Natural killer cell (primary cell): ENCODE measurements around the gene KLK15. TPM values are rescaled to one million over a fixed set of nuclear protein-coding genes. Genes with fewer than 3 reads are reported as not detected.

Experiments
- ATAC-seq, 3 donors: fragments of 150-1000 bp in 2 of 3; fragments of 200-7000 bp in 1 of 3; cut with Tn5 transposase; 1 replicate in 1 of 3; 2 replicates in 2 of 3; pipeline ENCODE4 v1.10.0; 2021; ENCODE audit warnings: mild to moderate bottlenecking in 2 of 3, moderate library complexity in 2 of 3
- DNase-seq, 2 donors: peaks; one replicate each; pipeline versions ENCODE4 v3.0.0 to v3.0.0-alpha.2; 2013 to 2021; ENCODE audit warnings: mixed read lengths in 1 of 2
- H3K27ac ChIP-seq: one replicate; pipeline ENCODE4 v1.5.1; 2013; ENCODE audit warnings: mild to moderate bottlenecking, low read length
- H3K27me3 ChIP-seq: one replicate; pipeline ENCODE4 v1.6.1; 2013; ENCODE audit warnings: low read length; ENCODE audit not compliant: control insufficient read depth, insufficient read depth
- H3K36me3 ChIP-seq: one replicate; pipeline ENCODE4 v1.6.1; 2013; ENCODE audit warnings: low read length; ENCODE audit not compliant: control insufficient read depth, insufficient read depth
- H3K4me1 ChIP-seq: one replicate; pipeline ENCODE4 v1.6.1; 2013; ENCODE audit warnings: low read length; ENCODE audit not compliant: control insufficient read depth, insufficient read depth
- H3K4me3 ChIP-seq: one replicate; pipeline ENCODE4 v1.5.1; 2013; ENCODE audit warnings: low read length
- H3K9me3 ChIP-seq: one replicate; pipeline ENCODE4 v1.6.1; 2013; ENCODE audit warnings: low read length; ENCODE audit not compliant: control insufficient read depth, insufficient read depth
- H3K27ac Mint-ChIP-seq, 2 donors: one replicate each; pipeline ENCODE4 v1.8.0; 2022; ENCODE audit warnings: mild to moderate bottlenecking in 2 of 2, mixed read lengths in 2 of 2, moderate library complexity in 1 of 2
- H3K27me3 Mint-ChIP-seq, 2 donors: one replicate each; pipeline ENCODE4 v1.8.0; 2022; ENCODE audit warnings: low read depth in 2 of 2, mixed read lengths in 2 of 2
- H3K36me3 Mint-ChIP-seq: one replicate; pipeline ENCODE4 v1.8.0; 2022; ENCODE audit warnings: mixed read lengths
- H3K4me1 Mint-ChIP-seq, 2 donors: one replicate each; pipeline ENCODE4 v1.8.0; 2022; ENCODE audit warnings: mixed read lengths in 2 of 2
- H3K4me3 Mint-ChIP-seq: one replicate; pipeline ENCODE4 v1.8.0; 2022; ENCODE audit warnings: mild to moderate bottlenecking, moderate library complexity, mixed read lengths
- H3K9me3 Mint-ChIP-seq, 2 donors: one replicate each; pipeline ENCODE4 v1.8.0; 2022; ENCODE audit warnings: mixed read lengths in 2 of 2
- CTCF ChIP-seq: fragments of 200-600 bp; IDR thresholded peaks from one replicate; pipeline ENCODE4 v1.8.0; 2022; ENCODE audit warnings: antibody characterized with exemption
- whole genome bisulfite sequencing: methylation state at CpG from one replicate; pipeline ENCODE4 v1.1.7; 2013; ENCODE audit warnings: missing lambda C conversion rate; ENCODE audit not compliant: insufficient coverage; 5-methylcytosine and 5-hydroxymethylcytosine counted together
- intact Hi-C: fragments of 100-400 bp; cut with micrococcal nuclease; formaldehyde crosslinking; loops from one replicate; pipeline ENCODE4 v1.14.2; 2022
- total RNA-seq, 4 donors: library from RNA; stranded (reverse); fragments of 120-200 nt in 1 of 4; gene quantifications; one replicate each; pipeline versions ENCODE4 v1.2.3 to v1.2.4, GENCODE V29; 2013 to 2022

The KLK15 gene
- total RNA-seq, 3 donors from 2014 or later (not counting 1 experiment from before 2014, with no cell fraction given): not detected

GRCh38 chr19:50790922-50791467 lies 42.4 kb downstream of the KLK15 start:
- no peaks in the 10 kb centered on the region for H3K27me3 ChIP-seq
- 96% methylated on average over 6 of the region's 6 CpGs for WGBS
- Mint-ChIP-seq H3K27ac (no peak overlapping the region), H3K9me3 (no peaks in the 10 kb centered on the region), H3K4me3 (no peak overlapping the region), H3K4me1 (peaks cover 0 to 4% of the 10 kb centered on the region in 2 donors), H3K36me3 (no peaks in the 10 kb centered on the region), H3K27me3 (peaks cover 0 to 3% of the 10 kb centered on the region in 2 donors)
- ATAC-seq (no peak), DNase-seq (no peak)
- intact Hi-C loops: no loop called here
- no peaks in the 10 kb centered on the region for H3K9me3 ChIP-seq
- no peak overlapping the region for H3K4me3 ChIP-seq
- no peaks in the 10 kb centered on the region for H3K36me3 ChIP-seq
- TF ChIP-seq CTCF: no peak
- H3K27ac ChIP-seq: no peak overlapping the region
- H3K4me1 ChIP-seq: no peaks in the 10 kb centered on the region

DNA sequence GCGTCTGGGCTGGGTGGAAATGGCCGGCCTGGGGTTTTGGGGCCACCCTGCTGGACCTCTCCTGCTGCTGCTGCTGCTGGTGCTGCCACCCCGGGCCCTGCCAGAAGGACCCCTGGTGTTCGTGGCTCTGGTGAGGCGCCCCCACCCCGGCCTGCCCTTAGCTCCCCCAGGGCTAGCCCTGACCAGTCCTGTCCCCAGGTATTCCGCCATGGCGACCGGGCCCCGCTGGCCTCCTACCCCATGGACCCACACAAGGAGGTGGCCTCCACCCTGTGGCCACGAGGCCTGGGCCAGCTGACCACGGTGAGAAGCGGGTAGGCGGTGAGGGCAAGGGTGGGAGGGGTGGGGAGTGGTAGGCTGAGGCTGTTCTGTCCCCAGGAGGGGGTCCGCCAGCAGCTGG lies 43.0 kb downstream of the KLK15 start, which contains the start of gene ACP4:
ACP4 (plus strand) TSS at position 20 of the 400 bp plus-strand sequence; CDS start at position 20, 0 bp downstream.
- TF ChIP-seq CTCF: no peak
- Mint-ChIP-seq H3K4me3 (no peak within 1 kb of the TSS), H3K27ac (no peak within 1 kb of the TSS)

GRCh38 chr19:50785329-50785728 lies 48.0 kb downstream of the KLK15 start:
- Histone ChIP-seq H3K4me3 (no peak overlapping the region), H3K27me3 (peaks cover 4% of the 10 kb centered on the region), H3K9me3 (no peaks in the 10 kb centered on the region), H3K4me1 (peaks cover 7% of the 10 kb centered on the region), H3K36me3 (no peaks in the 10 kb centered on the region), H3K27ac (no peak overlapping the region)
- Mint-ChIP-seq H3K36me3 (no peaks in the 10 kb centered on the region), H3K9me3 (no peaks in the 10 kb centered on the region), H3K27me3 (peaks cover 0 to 11% of the 10 kb centered on the region in 2 donors), H3K27ac (no peak overlapping the region), H3K4me3 (no peak overlapping the region), H3K4me1 (peaks cover 7 to 8% of the 10 kb centered on the region in 2 donors)
- 91% methylated on average over 12 of the region's 12 CpGs for WGBS
- no peak for DNase-seq
- TF ChIP-seq CTCF: no peak
- ATAC-seq: no peak
- intact Hi-C loops: no loop called here

More for the DNA sequence above, 43.0 kb downstream of the KLK15 start, which contains the start of gene ACP4:
- Mint-ChIP-seq H3K27me3 (peaks cover 0 to 3% of the 10 kb centered on the region in 2 donors), H3K4me1 (peaks cover 0 to 4% of the 10 kb centered on the region in 2 donors), H3K36me3 (no peaks in the 10 kb centered on the region), H3K9me3 (no peaks in the 10 kb centered on the region)
- Histone ChIP-seq H3K9me3 (no peaks in the 10 kb centered on the region), H3K27me3 (no peaks in the 10 kb centered on the region), H3K4me3 (no peak within 1 kb of the TSS), H3K4me1 (no peaks in the 10 kb centered on the region), H3K27ac (no peak within 1 kb of the TSS), H3K36me3 (no peaks in the 10 kb centered on the region)
- ATAC-seq: no peak
- intact Hi-C loops: no loop called here
- 89% methylated on average over 15 of the region's 15 CpGs for WGBS
- DNase-seq: no peak

DNA sequence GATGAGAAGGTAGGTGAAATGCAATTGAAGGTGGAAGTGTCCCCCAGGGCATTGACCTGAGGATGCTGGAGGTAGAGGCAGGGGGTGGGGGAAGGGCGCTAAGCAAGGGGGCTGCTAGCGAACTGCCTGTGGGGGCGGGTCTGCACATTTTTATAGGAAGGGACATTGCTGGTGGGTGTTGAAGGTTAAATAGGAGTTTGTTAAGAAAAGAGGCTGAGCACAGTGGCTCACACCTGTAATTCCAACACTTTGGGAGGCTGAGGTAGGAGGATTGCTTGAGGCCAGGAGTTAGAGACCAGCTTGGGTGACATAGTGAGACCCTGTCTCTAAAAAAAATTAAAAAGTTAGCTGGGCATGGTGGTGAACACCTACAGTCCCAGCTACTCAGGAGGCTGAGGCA lies 48.7 kb downstream of the KLK15 start:
- H3K4me1 Mint-ChIP-seq: peaks cover 7 to 8% of the 10 kb centered on the region in 2 donors
- Histone ChIP-seq H3K27me3 (peaks cover 9% of the 10 kb centered on the region), H3K36me3 (no peaks in the 10 kb centered on the region), H3K4me3 (no peak overlapping the region), H3K4me1 (peaks cover 7% of the 10 kb centered on the region), H3K9me3 (no peaks in the 10 kb centered on the region), H3K27ac (no peak overlapping the region)
- H3K4me3 Mint-ChIP-seq: no peak overlapping the region
- intact Hi-C loops: no loop called here
- 92% methylated on average over 3 of the region's 3 CpGs for WGBS
- H3K36me3 Mint-ChIP-seq: no peaks in the 10 kb centered on the region
- H3K9me3 Mint-ChIP-seq: no peaks in the 10 kb centered on the region
- ATAC-seq: no peak
- DNase-seq: no peak
- H3K27ac Mint-ChIP-seq: no peak overlapping the region
- peaks cover 3 to 15% of the 10 kb centered on the region in 2 donors for H3K27me3 Mint-ChIP-seq
- TF ChIP-seq CTCF: no peak
